H1 (cell line): ENCODE measurements around the gene ST8SIA4. TPM values are rescaled to one million over a fixed set of nuclear protein-coding genes. Genes with fewer than 3 reads are reported as not detected.

Experiments
- polyA plus RNA-seq, 7 experiments: library from polyadenylated mRNA; depleted of rRNA in 3 of 7; stranded (reverse) in 5 of 7; unstranded in 2 of 7; fragments of >200 nt in 5 of 7; fragments of 200-250 nt in 2 of 7; gene quantifications; 1 replicate in 5 of 7; 2 replicates in 1 of 7; 4 replicates in 1 of 7; pipeline versions ENCODE4 v1.2.1 to v1.2.3, GENCODE V29; 2011 to 2013; ENCODE audit warnings: missing spikeins in 2 of 7, mixed read lengths in 2 of 7
- total RNA-seq: library from RNA; stranded (reverse); fragmentation: NEBNext Ultra II Directional; extraction: Animal tissue kit (Norgen Biotek cat#: 25700); gene quantifications from 2 replicates; pipeline ENCODE4 v1.2.1, GENCODE V29; 2021
- TF ChIP-seq, protein P1 (sequence below): fragments of 300-600 bp; sonication (generic); IDR thresholded peaks from 2 replicates; pipeline ENCODE4 v1.7.1; 2012; ENCODE audit warnings: low read length, moderate library complexity, mild to moderate bottlenecking, inconsistent platforms; ENCODE audit not compliant: insufficient replicate concordance

The ST8SIA4 gene
- total and polyA plus RNA-seq, 2 of the 8 experiments (the other 6 are each of a cell fraction or from before 2014, with no cell fraction given), result 0.08 to 0.50 TPM

DNA sequence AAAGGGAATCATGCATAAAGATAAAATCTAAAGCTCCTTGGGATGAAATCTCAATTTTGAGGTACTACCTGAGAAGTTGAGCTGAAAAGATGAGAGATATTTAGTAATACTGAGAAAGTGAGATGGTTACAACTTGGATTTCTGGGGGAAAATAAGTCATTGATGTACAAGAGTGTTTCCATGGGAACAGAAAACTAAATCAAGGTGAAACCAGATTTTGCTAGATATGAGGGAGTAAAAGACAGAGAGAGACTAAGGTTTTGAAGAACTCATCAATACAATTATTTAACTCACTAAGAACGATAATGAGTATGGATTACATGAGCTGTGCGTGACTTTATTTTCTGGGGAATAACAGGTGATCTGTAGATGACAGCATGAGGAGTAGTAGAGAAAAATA is 10.2 kb upstream of the ST8SIA4 start (continued):
- TF ChIP-seq, protein P1, sequence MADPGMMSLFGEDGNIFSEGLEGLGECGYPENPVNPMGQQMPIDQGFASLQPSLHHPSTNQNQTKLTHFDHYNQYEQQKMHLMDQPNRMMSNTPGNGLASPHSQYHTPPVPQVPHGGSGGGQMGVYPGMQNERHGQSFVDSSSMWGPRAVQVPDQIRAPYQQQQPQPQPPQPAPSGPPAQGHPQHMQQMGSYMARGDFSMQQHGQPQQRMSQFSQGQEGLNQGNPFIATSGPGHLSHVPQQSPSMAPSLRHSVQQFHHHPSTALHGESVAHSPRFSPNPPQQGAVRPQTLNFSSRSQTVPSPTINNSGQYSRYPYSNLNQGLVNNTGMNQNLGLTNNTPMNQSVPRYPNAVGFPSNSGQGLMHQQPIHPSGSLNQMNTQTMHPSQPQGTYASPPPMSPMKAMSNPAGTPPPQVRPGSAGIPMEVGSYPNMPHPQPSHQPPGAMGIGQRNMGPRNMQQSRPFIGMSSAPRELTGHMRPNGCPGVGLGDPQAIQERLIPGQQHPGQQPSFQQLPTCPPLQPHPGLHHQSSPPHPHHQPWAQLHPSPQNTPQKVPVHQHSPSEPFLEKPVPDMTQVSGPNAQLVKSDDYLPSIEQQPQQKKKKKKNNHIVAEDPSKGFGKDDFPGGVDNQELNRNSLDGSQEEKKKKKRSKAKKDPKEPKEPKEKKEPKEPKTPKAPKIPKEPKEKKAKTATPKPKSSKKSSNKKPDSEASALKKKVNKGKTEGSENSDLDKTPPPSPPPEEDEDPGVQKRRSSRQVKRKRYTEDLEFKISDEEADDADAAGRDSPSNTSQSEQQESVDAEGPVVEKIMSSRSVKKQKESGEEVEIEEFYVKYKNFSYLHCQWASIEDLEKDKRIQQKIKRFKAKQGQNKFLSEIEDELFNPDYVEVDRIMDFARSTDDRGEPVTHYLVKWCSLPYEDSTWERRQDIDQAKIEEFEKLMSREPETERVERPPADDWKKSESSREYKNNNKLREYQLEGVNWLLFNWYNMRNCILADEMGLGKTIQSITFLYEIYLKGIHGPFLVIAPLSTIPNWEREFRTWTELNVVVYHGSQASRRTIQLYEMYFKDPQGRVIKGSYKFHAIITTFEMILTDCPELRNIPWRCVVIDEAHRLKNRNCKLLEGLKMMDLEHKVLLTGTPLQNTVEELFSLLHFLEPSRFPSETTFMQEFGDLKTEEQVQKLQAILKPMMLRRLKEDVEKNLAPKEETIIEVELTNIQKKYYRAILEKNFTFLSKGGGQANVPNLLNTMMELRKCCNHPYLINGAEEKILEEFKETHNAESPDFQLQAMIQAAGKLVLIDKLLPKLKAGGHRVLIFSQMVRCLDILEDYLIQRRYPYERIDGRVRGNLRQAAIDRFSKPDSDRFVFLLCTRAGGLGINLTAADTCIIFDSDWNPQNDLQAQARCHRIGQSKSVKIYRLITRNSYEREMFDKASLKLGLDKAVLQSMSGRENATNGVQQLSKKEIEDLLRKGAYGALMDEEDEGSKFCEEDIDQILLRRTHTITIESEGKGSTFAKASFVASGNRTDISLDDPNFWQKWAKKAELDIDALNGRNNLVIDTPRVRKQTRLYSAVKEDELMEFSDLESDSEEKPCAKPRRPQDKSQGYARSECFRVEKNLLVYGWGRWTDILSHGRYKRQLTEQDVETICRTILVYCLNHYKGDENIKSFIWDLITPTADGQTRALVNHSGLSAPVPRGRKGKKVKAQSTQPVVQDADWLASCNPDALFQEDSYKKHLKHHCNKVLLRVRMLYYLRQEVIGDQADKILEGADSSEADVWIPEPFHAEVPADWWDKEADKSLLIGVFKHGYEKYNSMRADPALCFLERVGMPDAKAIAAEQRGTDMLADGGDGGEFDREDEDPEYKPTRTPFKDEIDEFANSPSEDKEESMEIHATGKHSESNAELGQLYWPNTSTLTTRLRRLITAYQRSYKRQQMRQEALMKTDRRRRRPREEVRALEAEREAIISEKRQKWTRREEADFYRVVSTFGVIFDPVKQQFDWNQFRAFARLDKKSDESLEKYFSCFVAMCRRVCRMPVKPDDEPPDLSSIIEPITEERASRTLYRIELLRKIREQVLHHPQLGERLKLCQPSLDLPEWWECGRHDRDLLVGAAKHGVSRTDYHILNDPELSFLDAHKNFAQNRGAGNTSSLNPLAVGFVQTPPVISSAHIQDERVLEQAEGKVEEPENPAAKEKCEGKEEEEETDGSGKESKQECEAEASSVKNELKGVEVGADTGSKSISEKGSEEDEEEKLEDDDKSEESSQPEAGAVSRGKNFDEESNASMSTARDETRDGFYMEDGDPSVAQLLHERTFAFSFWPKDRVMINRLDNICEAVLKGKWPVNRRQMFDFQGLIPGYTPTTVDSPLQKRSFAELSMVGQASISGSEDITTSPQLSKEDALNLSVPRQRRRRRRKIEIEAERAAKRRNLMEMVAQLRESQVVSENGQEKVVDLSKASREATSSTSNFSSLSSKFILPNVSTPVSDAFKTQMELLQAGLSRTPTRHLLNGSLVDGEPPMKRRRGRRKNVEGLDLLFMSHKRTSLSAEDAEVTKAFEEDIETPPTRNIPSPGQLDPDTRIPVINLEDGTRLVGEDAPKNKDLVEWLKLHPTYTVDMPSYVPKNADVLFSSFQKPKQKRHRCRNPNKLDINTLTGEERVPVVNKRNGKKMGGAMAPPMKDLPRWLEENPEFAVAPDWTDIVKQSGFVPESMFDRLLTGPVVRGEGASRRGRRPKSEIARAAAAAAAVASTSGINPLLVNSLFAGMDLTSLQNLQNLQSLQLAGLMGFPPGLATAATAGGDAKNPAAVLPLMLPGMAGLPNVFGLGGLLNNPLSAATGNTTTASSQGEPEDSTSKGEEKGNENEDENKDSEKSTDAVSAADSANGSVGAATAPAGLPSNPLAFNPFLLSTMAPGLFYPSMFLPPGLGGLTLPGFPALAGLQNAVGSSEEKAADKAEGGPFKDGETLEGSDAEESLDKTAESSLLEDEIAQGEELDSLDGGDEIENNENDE, result no peak
